ENCODE results near the gene ARL6IP5.

Gene ARL6IP5

DNA sequence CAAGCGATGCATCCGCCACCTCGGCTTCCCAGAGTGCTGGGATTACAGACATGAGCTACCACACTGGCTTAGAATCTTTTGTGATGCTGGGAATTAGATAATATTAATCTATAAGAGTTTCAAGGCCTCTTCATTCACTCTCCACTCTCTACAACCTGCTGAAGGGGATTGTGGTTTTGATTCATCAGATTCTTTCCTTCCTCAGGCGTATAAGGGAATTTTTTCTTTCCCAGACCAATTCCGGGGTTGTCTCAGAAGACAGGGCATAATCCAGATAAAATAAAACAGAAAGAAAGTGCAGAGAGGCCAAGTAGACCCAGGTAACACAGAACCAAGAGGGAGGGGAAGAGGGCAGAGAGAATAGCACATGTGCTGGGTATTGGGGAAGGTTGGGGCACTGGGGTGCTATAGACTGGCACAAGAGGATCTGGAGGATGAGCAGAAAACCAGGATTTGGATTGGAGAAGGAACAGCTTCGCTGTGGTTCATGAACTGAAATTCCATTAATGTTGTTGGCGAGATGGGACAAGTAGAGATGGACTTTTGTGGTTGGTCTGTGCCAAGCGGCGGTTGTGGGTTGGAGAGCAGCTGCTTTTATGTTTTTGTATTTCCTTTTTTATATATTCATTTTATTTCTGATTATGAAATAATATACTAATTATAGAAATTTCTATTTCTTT lies 12.8 kb downstream of the ARL6IP5 start:
- Histone ChIP-seq H3K27me3 (ENCODE audit: control insufficient read depth in 2 of 2, insufficient read depth in 2 of 2, low read length in 2 of 2) (no peaks in the 10 kb centered on the region), H3K4me1 (ENCODE audit: control insufficient read depth in 2 of 2, insufficient read depth in 2 of 2, low read length in 2 of 2) (peaks cover 7 to 15% of the 10 kb centered on the region in 2 donors), H3K9ac (ENCODE audit: low read depth in 1 of 2, low read length in 2 of 2) (no peak overlapping the region), H3K4me3 (ENCODE audit: low read length in 2 of 2) (no peak overlapping the region), H3K27ac (ENCODE audit: low read depth in 2 of 2, low read length in 2 of 2) (no peak overlapping the region), H3K36me3 (ENCODE audit: control insufficient read depth in 2 of 2, insufficient read depth in 2 of 2, low read length in 2 of 2) (peaks cover 14 to 26% of the 10 kb centered on the region in 2 donors), H3K9me3 (ENCODE audit: control insufficient read depth in 2 of 2, low read length in 2 of 2) (no peaks in the 10 kb centered on the region)

DNA sequence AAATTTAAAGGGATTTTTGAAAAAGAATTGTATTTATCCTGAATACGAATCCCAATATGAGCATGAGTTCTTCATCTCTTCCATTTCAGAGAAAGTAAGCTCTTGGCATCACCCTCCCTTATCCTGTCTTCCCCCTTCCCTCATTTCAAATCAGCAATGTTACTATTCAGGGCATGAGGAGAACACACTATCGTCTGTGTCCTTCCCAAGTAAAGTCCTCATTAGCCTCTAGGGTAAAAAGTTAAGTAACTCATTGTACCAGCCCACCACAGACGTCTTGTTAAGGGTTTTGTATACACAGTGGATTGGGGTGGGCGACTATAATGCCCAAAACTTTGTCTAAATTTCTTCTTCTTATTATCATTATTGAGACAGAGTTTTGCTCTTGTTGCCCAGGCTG lies 14.8 kb downstream of the ARL6IP5 start:
- no peaks in the 10 kb centered on the region for H3K27me3 ChIP-seq (ENCODE audit: control insufficient read depth in 2 of 2, insufficient read depth in 2 of 2, low read length in 2 of 2)
- H3K4me1 ChIP-seq (ENCODE audit: control insufficient read depth in 2 of 2, insufficient read depth in 2 of 2, low read length in 2 of 2) = peaks cover 0 to 8% of the 10 kb centered on the region in 2 donors
- no peak overlapping the region for H3K4me3 ChIP-seq (ENCODE audit: low read length in 2 of 2)
- no peak overlapping the region for H3K9ac ChIP-seq (ENCODE audit: low read depth in 1 of 2, low read length in 2 of 2)
- no peaks in the 10 kb centered on the region for H3K9me3 ChIP-seq (ENCODE audit: control insufficient read depth in 2 of 2, low read length in 2 of 2)
- peaks cover 30 to 40% of the 10 kb centered on the region in 2 donors for H3K36me3 ChIP-seq (ENCODE audit: control insufficient read depth in 2 of 2, insufficient read depth in 2 of 2, low read length in 2 of 2)
- no peak overlapping the region for H3K27ac ChIP-seq (ENCODE audit: low read depth in 2 of 2, low read length in 2 of 2)

GRCh38 chr3:69102384-69102783 lies 17.6 kb downstream of the ARL6IP5 start:
- Histone ChIP-seq H3K27me3 (ENCODE audit: control insufficient read depth in 2 of 2, insufficient read depth in 2 of 2, low read length in 2 of 2) (no peaks in the 10 kb centered on the region), H3K4me3 (ENCODE audit: low read length in 2 of 2) (no peak overlapping the region), H3K4me1 (ENCODE audit: control insufficient read depth in 2 of 2, insufficient read depth in 2 of 2, low read length in 2 of 2) (no peaks in the 10 kb centered on the region), H3K9ac (ENCODE audit: low read depth in 1 of 2, low read length in 2 of 2) (no peak overlapping the region), H3K27ac (ENCODE audit: low read depth in 2 of 2, low read length in 2 of 2) (no peak overlapping the region), H3K36me3 (ENCODE audit: control insufficient read depth in 2 of 2, insufficient read depth in 2 of 2, low read length in 2 of 2) (peaks cover 38 to 50% of the 10 kb centered on the region in 2 donors), H3K9me3 (ENCODE audit: control insufficient read depth in 2 of 2, low read length in 2 of 2) (no peaks in the 10 kb centered on the region)

DNA sequence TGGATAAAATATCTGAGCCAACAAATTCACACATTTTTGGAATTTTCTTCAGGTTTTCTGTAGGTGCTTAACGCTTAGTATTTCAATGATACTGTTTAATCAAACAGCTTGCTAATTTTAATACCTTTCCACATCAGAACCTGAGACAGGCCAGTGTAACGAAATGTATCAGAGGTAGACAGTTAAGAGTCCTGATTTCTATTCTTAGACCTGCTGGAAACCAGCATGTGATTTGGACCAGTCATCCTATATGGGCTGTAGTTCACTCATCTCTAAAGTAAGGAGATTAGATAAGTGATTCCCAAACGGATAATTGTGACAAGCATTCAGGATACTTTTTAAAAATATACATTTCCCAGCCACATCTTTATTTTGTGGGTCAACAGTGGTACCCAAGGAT lies 18.4 kb downstream of the ARL6IP5 start:
- Histone ChIP-seq H3K4me3 (ENCODE audit: low read length in 2 of 2) (no peak overlapping the region), H3K9me3 (ENCODE audit: control insufficient read depth in 2 of 2, low read length in 2 of 2) (no peaks in the 10 kb centered on the region), H3K36me3 (ENCODE audit: control insufficient read depth in 2 of 2, insufficient read depth in 2 of 2, low read length in 2 of 2) (peaks cover 38 to 47% of the 10 kb centered on the region in 2 donors), H3K27me3 (ENCODE audit: control insufficient read depth in 2 of 2, insufficient read depth in 2 of 2, low read length in 2 of 2) (no peaks in the 10 kb centered on the region), H3K9ac (ENCODE audit: low read depth in 1 of 2, low read length in 2 of 2) (no peak overlapping the region), H3K4me1 (ENCODE audit: control insufficient read depth in 2 of 2, insufficient read depth in 2 of 2, low read length in 2 of 2) (no peaks in the 10 kb centered on the region), H3K27ac (ENCODE audit: low read depth in 2 of 2, low read length in 2 of 2) (no peak overlapping the region)

GRCh38 chr3:69104586-69104985 lies 19.8 kb downstream of the ARL6IP5 start:
- H3K27me3 ChIP-seq (ENCODE audit: control insufficient read depth in 2 of 2, insufficient read depth in 2 of 2, low read length in 2 of 2) = no peaks in the 10 kb centered on the region
- H3K36me3 ChIP-seq (ENCODE audit: control insufficient read depth in 2 of 2, insufficient read depth in 2 of 2, low read length in 2 of 2) = peaks cover 38 to 47% of the 10 kb centered on the region in 2 donors
- H3K9me3 ChIP-seq (ENCODE audit: control insufficient read depth in 2 of 2, low read length in 2 of 2) = no peaks in the 10 kb centered on the region
- no peak overlapping the region for H3K27ac ChIP-seq (ENCODE audit: low read depth in 2 of 2, low read length in 2 of 2)
- no peaks in the 10 kb centered on the region for H3K4me1 ChIP-seq (ENCODE audit: control insufficient read depth in 2 of 2, insufficient read depth in 2 of 2, low read length in 2 of 2)
- no peak overlapping the region for H3K9ac ChIP-seq (ENCODE audit: low read depth in 1 of 2, low read length in 2 of 2)
- no peak overlapping the region for H3K4me3 ChIP-seq (ENCODE audit: low read length in 2 of 2)

GRCh38 chr3:69105320-69105719 lies 20.6 kb downstream of the ARL6IP5 start:
- Histone ChIP-seq H3K4me1 (ENCODE audit: control insufficient read depth in 2 of 2, insufficient read depth in 2 of 2, low read length in 2 of 2) (no peaks in the 10 kb centered on the region), H3K36me3 (ENCODE audit: control insufficient read depth in 2 of 2, insufficient read depth in 2 of 2, low read length in 2 of 2) (peaks cover 38 to 47% of the 10 kb centered on the region in 2 donors), H3K9ac (ENCODE audit: low read depth in 1 of 2, low read length in 2 of 2) (no peak overlapping the region), H3K27ac (ENCODE audit: low read depth in 2 of 2, low read length in 2 of 2) (no peak overlapping the region), H3K9me3 (ENCODE audit: control insufficient read depth in 2 of 2, low read length in 2 of 2) (no peaks in the 10 kb centered on the region), H3K4me3 (ENCODE audit: low read length in 2 of 2) (no peak overlapping the region), H3K27me3 (ENCODE audit: control insufficient read depth in 2 of 2, insufficient read depth in 2 of 2, low read length in 2 of 2) (no peaks in the 10 kb centered on the region)

DNA sequence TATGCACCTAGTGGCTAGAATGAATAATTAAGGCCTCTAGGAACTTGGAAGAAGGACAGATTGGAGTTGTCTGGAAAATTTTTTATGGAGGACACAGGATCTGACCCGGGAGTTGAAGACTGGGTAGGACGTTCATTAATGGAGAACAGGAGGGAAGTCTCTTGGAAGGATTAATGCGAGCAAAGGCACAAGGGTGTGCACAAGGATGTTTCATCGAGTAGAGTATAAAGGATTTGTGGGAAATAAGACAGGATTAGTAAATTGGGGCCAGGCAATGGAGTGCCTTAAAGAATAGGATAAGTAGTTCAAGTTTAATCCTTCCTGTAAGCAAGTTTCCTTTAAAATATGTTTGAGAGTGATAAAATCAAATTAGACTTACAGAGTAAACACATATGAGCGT lies 23.1 kb downstream of the ARL6IP5 start:
- Histone ChIP-seq H3K4me1 (ENCODE audit: control insufficient read depth in 2 of 2, insufficient read depth in 2 of 2, low read length in 2 of 2) (no peaks in the 10 kb centered on the region), H3K27ac (ENCODE audit: low read depth in 2 of 2, low read length in 2 of 2) (no peak overlapping the region), H3K36me3 (ENCODE audit: control insufficient read depth in 2 of 2, insufficient read depth in 2 of 2, low read length in 2 of 2) (peaks cover 25 to 28% of the 10 kb centered on the region in 2 donors), H3K27me3 (ENCODE audit: control insufficient read depth in 2 of 2, insufficient read depth in 2 of 2, low read length in 2 of 2) (no peaks in the 10 kb centered on the region), H3K4me3 (ENCODE audit: low read length in 2 of 2) (no peak overlapping the region), H3K9me3 (ENCODE audit: control insufficient read depth in 2 of 2, low read length in 2 of 2) (no peaks in the 10 kb centered on the region), H3K9ac (ENCODE audit: low read depth in 1 of 2, low read length in 2 of 2) (no peak overlapping the region)

GRCh38 chr3:69108811-69109210 lies 24.1 kb downstream of the ARL6IP5 start:
- Histone ChIP-seq H3K4me1 (ENCODE audit: control insufficient read depth in 2 of 2, insufficient read depth in 2 of 2, low read length in 2 of 2) (no peaks in the 10 kb centered on the region), H3K27me3 (ENCODE audit: control insufficient read depth in 2 of 2, insufficient read depth in 2 of 2, low read length in 2 of 2) (no peaks in the 10 kb centered on the region), H3K27ac (ENCODE audit: low read depth in 2 of 2, low read length in 2 of 2) (no peak overlapping the region), H3K36me3 (ENCODE audit: control insufficient read depth in 2 of 2, insufficient read depth in 2 of 2, low read length in 2 of 2) (peaks cover 16 to 18% of the 10 kb centered on the region in 2 donors), H3K9ac (ENCODE audit: low read depth in 1 of 2, low read length in 2 of 2) (no peak overlapping the region), H3K4me3 (ENCODE audit: low read length in 2 of 2) (no peak overlapping the region), H3K9me3 (ENCODE audit: control insufficient read depth in 2 of 2, low read length in 2 of 2) (no peaks in the 10 kb centered on the region)

DNA sequence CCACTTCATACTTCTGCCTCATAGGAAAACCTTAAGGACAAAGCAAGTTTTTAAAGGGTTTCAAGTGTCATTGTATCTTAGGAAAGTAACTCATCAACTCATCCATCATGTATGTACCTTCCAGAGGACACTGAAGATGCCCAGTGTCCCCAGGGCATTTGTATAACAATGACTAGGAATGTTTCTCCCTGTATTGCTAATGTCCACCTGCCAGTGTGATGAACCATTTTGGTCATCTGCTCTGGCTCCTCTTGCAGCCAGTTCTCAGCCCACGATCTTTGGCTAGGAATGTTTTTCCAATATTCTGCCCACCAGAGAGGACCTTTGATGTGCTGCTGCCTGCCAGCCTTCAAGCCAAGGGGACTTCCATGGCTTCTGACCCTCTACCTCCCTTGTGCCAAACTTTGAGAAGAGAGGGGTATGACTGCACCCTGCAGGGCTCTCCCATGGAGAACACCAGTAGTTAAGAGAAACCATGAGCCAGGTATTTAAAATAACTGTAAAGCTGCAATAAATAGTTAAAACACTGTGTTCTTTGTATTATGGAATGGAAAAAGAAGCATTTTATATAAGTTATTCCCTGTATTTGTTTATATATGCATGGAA lies 26.3 kb downstream of the ARL6IP5 start:
- Histone ChIP-seq H3K36me3 (ENCODE audit: control insufficient read depth in 2 of 2, insufficient read depth in 2 of 2, low read length in 2 of 2) (peaks cover 0 to 2% of the 10 kb centered on the region in 2 donors), H3K9ac (ENCODE audit: low read depth in 1 of 2, low read length in 2 of 2) (no peak overlapping the region), H3K27me3 (ENCODE audit: control insufficient read depth in 2 of 2, insufficient read depth in 2 of 2, low read length in 2 of 2) (no peaks in the 10 kb centered on the region), H3K4me1 (ENCODE audit: control insufficient read depth in 2 of 2, insufficient read depth in 2 of 2, low read length in 2 of 2) (no peaks in the 10 kb centered on the region), H3K27ac (ENCODE audit: low read depth in 2 of 2, low read length in 2 of 2) (no peak overlapping the region), H3K4me3 (ENCODE audit: low read length in 2 of 2) (no peak overlapping the region), H3K9me3 (ENCODE audit: control insufficient read depth in 2 of 2, low read length in 2 of 2) (no peaks in the 10 kb centered on the region)

- Histone ChIP-seq H3K27ac (ENCODE audit: low read depth in 2 of 2, low read length in 2 of 2) (no peak overlapping the region), H3K4me1 (ENCODE audit: control insufficient read depth in 2 of 2, insufficient read depth in 2 of 2, low read length in 2 of 2) (peaks cover 0 to 4% of the 10 kb centered on the region in 2 donors)
Observed at GRCh38 chr3:69113536-69113935, 28.8 kb downstream of the ARL6IP5 start.

More at GRCh38 chr3:69113536-69113935, 28.8 kb downstream of the ARL6IP5 start:
- H3K9me3 ChIP-seq (ENCODE audit: control insufficient read depth in 2 of 2, low read length in 2 of 2) = no peaks in the 10 kb centered on the region
- no peak overlapping the region for H3K9ac ChIP-seq (ENCODE audit: low read depth in 1 of 2, low read length in 2 of 2)
- no peaks in the 10 kb centered on the region for H3K27me3 ChIP-seq (ENCODE audit: control insufficient read depth in 2 of 2, insufficient read depth in 2 of 2, low read length in 2 of 2)
- H3K4me3 ChIP-seq (ENCODE audit: low read length in 2 of 2) = no peak overlapping the region
- H3K36me3 ChIP-seq (ENCODE audit: control insufficient read depth in 2 of 2, insufficient read depth in 2 of 2, low read length in 2 of 2) = no peaks in the 10 kb centered on the region
